K562 (cell line): ENCODE measurements around the gene KLF13. TPM values are rescaled to one million over a fixed set of nuclear protein-coding genes. Genes with fewer than 3 reads are reported as not detected.

Source experiments
- ATAC-seq: fragments of 200-7000 bp; cut with Tn5 transposase; 3 replicates; pipeline ENCODE4 v1.9.1; 2020; ENCODE audit warnings: moderate library complexity
- BruUV-seq: library from RNA; stranded (reverse); fragments of 400-500 nt; replicated peaks from 2 replicates; lab custom pipeline; 2021; lab: Mats Ljungman, UMichigan
- CTCF ChIA-PET: fragments of 300-600 bp; formaldehyde crosslinking; extraction: SDS; loops from one replicate; lab custom pipeline; 2021; ENCODE audit warnings: low intra/inter-chr PET ratio; lab: Yijun Ruan, JAX
- POLR2A ChIA-PET: fragments of 300-600, 350-650 bp; sonication (Branson Sonifier 250); formaldehyde crosslinking; extraction: SDS; loops from one replicate; lab custom pipeline; 2021; ENCODE audit warnings: antibody characterized with exemption, inconsistent platforms; lab: Yijun Ruan, JAX
- DNase-seq, 4 experiments: peaks; one replicate each; pipeline versions ENCODE4 v3.0.0 to v3.0.0-alpha.2; 2011 to 2018; ENCODE audit warnings: low spot score in 3 of 4, mixed read lengths in 3 of 4; ENCODE audit errors: extremely low read depth in 1 of 4
- FAIRE-seq: peaks from 2 replicates; lab custom pipeline; 2011; peaks lifted over from hg19 to GRCh38; lab: Jason Lieb, UNC
- H2AFZ ChIP-seq: 2 replicates; pipeline ENCODE4 v1.6.0; 2011; ENCODE audit warnings: low read depth, low read length, control low read depth, inconsistent platforms
- H3K27ac ChIP-seq: fragments of 200-600 bp; 3 replicates; pipeline ENCODE4 v1.8.0; 2011; ENCODE audit warnings: low read depth, mild to moderate bottlenecking, control low read depth, inconsistent platforms, low read length, moderate library complexity, mixed read lengths; ENCODE audit errors: extremely low read depth
- H3K27me3 ChIP-seq, 2 experiments: fragments of 300-600 bp in 1 of 2; 2 replicates in 1 of 2; 3 replicates in 1 of 2; pipeline versions ENCODE4 v1.6.0 to v1.8.0; 2011; ENCODE audit warnings: inconsistent platforms in 2 of 2, low read length in 2 of 2, mild to moderate bottlenecking in 1 of 2, mixed read lengths in 1 of 2, moderate library complexity in 1 of 2; ENCODE audit not compliant: control insufficient read depth in 2 of 2, insufficient read depth in 2 of 2
- H3K36me3 ChIP-seq: fragments of 300-600 bp; 3 replicates; pipeline ENCODE4 v1.8.0; 2011; ENCODE audit warnings: mild to moderate bottlenecking, low read length, inconsistent platforms; ENCODE audit not compliant: control insufficient read depth, insufficient read depth
- H3K4me1 ChIP-seq, 2 experiments: fragments of 200-600 bp in 1 of 2; replicated peaks in 1 of 2; 2 replicates in 1 of 2; 3 replicates in 1 of 2; pipeline versions ENCODE4 v1.5.1 to v1.8.0; 2011; ENCODE audit warnings: inconsistent platforms in 2 of 2, low read length in 2 of 2, mild to moderate bottlenecking in 1 of 2, mixed read lengths in 1 of 2, moderate library complexity in 1 of 2; ENCODE audit not compliant: control insufficient read depth in 2 of 2, insufficient read depth in 2 of 2
- H3K4me2 ChIP-seq: 2 replicates; pipeline ENCODE4 v1.6.1; 2011; ENCODE audit warnings: low read length, control low read depth, inconsistent platforms, mixed read lengths; ENCODE audit not compliant: insufficient read depth
- H3K4me3 ChIP-seq: fragments of 200-600 bp; sonication (generic), shearing (Covaris generic); 2 replicates; pipeline ENCODE4 v1.5.1; 2016; ENCODE audit warnings: control low read depth, inconsistent platforms
- H3K79me2 ChIP-seq: fragments of 200-600 bp; 3 replicates; pipeline ENCODE4 v1.8.0; 2011; ENCODE audit warnings: low read length, inconsistent platforms; ENCODE audit not compliant: control insufficient read depth, insufficient read depth
- H3K9ac ChIP-seq, 2 experiments: 2 replicates each; pipeline versions ENCODE4 v1.6.0 to v1.6.1; 2011; ENCODE audit warnings: low read depth in 2 of 2, low read length in 2 of 2, control low read depth in 1 of 2, inconsistent platforms in 1 of 2, mild to moderate bottlenecking in 1 of 2, mixed read lengths in 1 of 2; ENCODE audit not compliant: insufficient read depth in 1 of 2
- H3K9me1 ChIP-seq: one replicate; pipeline ENCODE4 v1.6.0; 2011; ENCODE audit warnings: inconsistent platforms, mild to moderate bottlenecking, low read length, moderate library complexity; ENCODE audit not compliant: control insufficient read depth, insufficient read depth
- H3K9me3 ChIP-seq: replicated peaks from 2 replicates; pipeline ENCODE4 v1.5.1; 2011; ENCODE audit warnings: low read depth, low read length, inconsistent platforms; ENCODE audit not compliant: control insufficient read depth, insufficient read depth
- H4K20me1 ChIP-seq: replicated peaks from 2 replicates; pipeline ENCODE4 v1.6.1; 2011; ENCODE audit warnings: low read length, inconsistent platforms, mixed read lengths; ENCODE audit not compliant: control insufficient read depth, insufficient read depth
- ELF4 ChIP-seq: fragments of 450-650 bp; formaldehyde crosslinking; IDR thresholded peaks from 2 replicates; pipeline ENCODE4 v1.4.0; 2022; ENCODE audit warnings: missing genetic modification characterization
- EWSR1 ChIP-seq: fragments of 450-650 bp; IDR thresholded peaks from 2 replicates; pipeline ENCODE4 v1.6.1; 2018; ENCODE audit warnings: borderline replicate concordance, mild to moderate bottlenecking, low read depth, moderate library complexity; ENCODE audit not compliant: partially characterized antibody
- KLF10 ChIP-seq: fragments of 250-450 bp; sonication (Bioruptor Pico); IDR thresholded peaks from 2 replicates; pipeline ENCODE4 v1.6.1; 2021; ENCODE audit warnings: matching md5 sums
- OTX1 ChIP-seq: fragments of 450-650 bp; formaldehyde crosslinking; IDR thresholded peaks from 2 replicates; pipeline ENCODE4 v1.4.0; 2022; ENCODE audit warnings: mild to moderate bottlenecking
- PURB ChIP-seq: sonication (generic); formaldehyde crosslinking; IDR thresholded peaks from 2 replicates; pipeline ENCODE4 v1.9.0; 2021; ENCODE audit warnings: low read depth, mild to moderate bottlenecking, missing genetic modification reagents
- WGBS: fragments of 100-300 bp; shearing (Covaris generic); methylation state at CpG from one replicate; pipeline ENCODE4 v1.1.6; 2016; ENCODE audit warnings: low coverage, mixed read lengths; ENCODE audit not compliant: insufficient coverage; ENCODE audit errors: missing lambda C conversion rate; 5-methylcytosine and 5-hydroxymethylcytosine counted together
- in situ Hi-C: fragments of 300-500 bp; cut with MboI; formaldehyde crosslinking; loops from 4 replicates; pipeline ENCODE4 v1.15.0; 2018; ENCODE audit warnings: inconsistent platforms, mixed read lengths
- intact Hi-C: fragments of 100-400 bp; cut with micrococcal nuclease; formaldehyde crosslinking; loops from 2 replicates; pipeline ENCODE4 v1.14.2; 2022
- polyA plus RNA-seq, 8 experiments: library from polyadenylated mRNA; depleted of rRNA in 4 of 8; stranded (reverse) in 5 of 8; unstranded in 3 of 8; fragments of >200 nt; fragmentation: Nextera tagmentation in 2 of 8; fragmentation: Illumina TruSeq in 1 of 8; extraction: Ambion mirVana in 2 of 8; extraction: Trizol in 1 of 8; gene quantifications; 2 replicates each; pipeline versions ENCODE4 v1.2.1 to v1.2.3, GENCODE V29; 2011 to 2014; ENCODE audit warnings: inconsistent platforms in 1 of 8, missing spikeins in 1 of 8
- total RNA-seq, 7 experiments: library from RNA; depleted of rRNA in 6 of 7; stranded (reverse); fragments of >200 nt in 6 of 7; fragmentation: Illumina TruSeq in 2 of 7; extraction: Trizol in 2 of 7; gene quantifications; 2 replicates each; pipeline versions ENCODE4 v1.2.1 to v1.2.3, GENCODE V29; 2011 to 2021; ENCODE audit warnings: low replicate concordance in 1 of 7

The KLF13 gene
- total and polyA plus RNA-seq, 9 of the 15 experiments (the other 6 are each of a cell fraction or from before 2014, with no cell fraction given), result 1.8 to 10.5 (median 4.8) TPM

- TF ChIP-seq PURB (CRISPR knock-in tag) (no peak), EWSR1 (no peak)
Observed at GRCh38 chr15:31333119-31333518, 6.5 kb downstream of the KLF13 start (continued).

- Histone ChIP-seq H3K4me1 (peaks cover 4 to 18% of the 10 kb centered on the region in 2 experiments; a peak in 4 of 5 replicates), H3K27me3 (no peaks in the 10 kb centered on the region), H3K9me3 (no peaks in the 10 kb centered on the region), H3K36me3 (no peaks in the 10 kb centered on the region), H3K9ac (no peak overlapping the region), H3K4me3 (no peak overlapping the region), H3K27ac (no peak overlapping the region), H3K79me2 (peaks cover 5% of the 10 kb centered on the region; the same call in 1 of the 3 replicates), H4K20me1 (peaks cover 36% of the 10 kb centered on the region), H2AFZ (no peak overlapping the region), H3K4me2 (no peak overlapping the region), H3K9me1 (peaks cover 2% of the 10 kb centered on the region)
- ChIA-PET CTCF (no interaction called here), POLR2A (interaction anchor here (0.6 kb wide), 1 partner anchor 56 kb away, joined by 4 read pairs; no protein-coding TSS in a partner anchor)
- FAIRE-seq (no peak), DNase-seq (no peak), ATAC-seq (no peak)
- BruUV-seq, result no TSS peak
- in situ Hi-C loops, result no loop called here
- 19% methylated on average over 3 of the region's 3 CpGs for WGBS
- TF ChIP-seq KLF10 (CRISPR knock-in tag), result no peak
- TF ChIP-seq OTX1 (CRISPR knock-in tag), result no peak
- no peak for TF ChIP-seq ELF4 (CRISPR knock-in tag)
- intact Hi-C loops, result no loop called here
Observed at GRCh38 chr15:31333820-31334219, 7.2 kb downstream of the KLF13 start.
